B cell (primary cell): ENCODE results near the gene DOCK6. TPM values are rescaled to one million over a fixed set of nuclear protein-coding genes. Genes with fewer than 3 reads are reported as not detected.

Experiments
- ATAC-seq: fragments of 200-7000 bp; cut with Tn5 transposase; one replicate; pipeline ENCODE4 v1.10.0; 2021; ENCODE audit warnings: low read depth, mild to moderate bottlenecking, moderate number of reproducible peaks, moderate library complexity
- CTCF ChIA-PET: fragments of 350-600 bp; sonication (Branson Sonifier 250); formaldehyde crosslinking; loops from one replicate; lab custom pipeline; 2021; ENCODE audit warnings: antibody characterized with exemption, inconsistent platforms; lab: Charles Lee
- POLR2A ChIA-PET: fragments of 350-600 bp; sonication (Branson Sonifier 250); formaldehyde crosslinking; loops from one replicate; lab custom pipeline; 2021; ENCODE audit warnings: antibody characterized with exemption; lab: Charles Lee
- DNase-seq: peaks from one replicate; pipeline ENCODE4 v3.0.0; 2013
- H2AFZ ChIP-seq: 2 replicates; pipeline ENCODE4 v1.6.1; 2012; ENCODE audit warnings: mild to moderate bottlenecking, low read depth, low read length; ENCODE audit not compliant: insufficient read depth, poor library complexity, severe bottlenecking
- H3K27ac ChIP-seq, 2 donors: 1 replicate in 1 of 2; 2 replicates in 1 of 2; pipeline ENCODE4 v1.5.1; 2012 to 2013; ENCODE audit warnings: low read length in 2 of 2, mild to moderate bottlenecking in 2 of 2, moderate library complexity in 1 of 2
- H3K27me3 ChIP-seq, 4 experiments: fragments of 200-600 bp in 1 of 4; sonication (generic) in 1 of 4; replicated peaks in 1 of 4; 1 replicate in 2 of 4; 2 replicates in 2 of 4; pipeline versions ENCODE4 v1.6.1 to v1.7.0; 2013 to 2016; ENCODE audit warnings: low read length in 3 of 4, mild to moderate bottlenecking in 2 of 4, mixed read lengths in 1 of 4, moderate library complexity in 1 of 4; ENCODE audit not compliant: insufficient read depth in 4 of 4, control insufficient read depth in 3 of 4; ENCODE audit errors: control extremely low read depth in 1 of 4
- H3K36me3 ChIP-seq, 2 experiments: replicated peaks in 1 of 2; 1 replicate in 1 of 2; 2 replicates in 1 of 2; pipeline versions ENCODE4 v1.6.1 to v1.7.1; 2013; ENCODE audit warnings: low read length in 1 of 2; ENCODE audit not compliant: insufficient read depth in 2 of 2, control insufficient read depth in 1 of 2; ENCODE audit errors: control extremely low read depth in 1 of 2, extremely low read depth in 1 of 2
- H3K4me1 ChIP-seq, 2 donors: fragments of 200-600 bp in 1 of 2; sonication (generic) in 1 of 2; 1 replicate in 1 of 2; 2 replicates in 1 of 2; pipeline versions ENCODE4 v1.5.1 to v1.6.1; 2013 to 2017; ENCODE audit warnings: low read length in 2 of 2; ENCODE audit not compliant: control insufficient read depth in 2 of 2, insufficient read depth in 2 of 2
- H3K4me2 ChIP-seq: replicated peaks from 2 replicates; pipeline ENCODE3; 2012; ENCODE audit warnings: mild to moderate bottlenecking, low read depth, low read length; ENCODE audit not compliant: poor library complexity, severe bottlenecking
- H3K4me3 ChIP-seq, 5 experiments: fragments of 200-600 bp in 1 of 5; sonication (generic) in 1 of 5; 1 replicate in 3 of 5; 2 replicates in 2 of 5; pipeline versions ENCODE4 v1.5.1 to v1.7.0; 2011 to 2016; ENCODE audit warnings: low read length in 4 of 5, mild to moderate bottlenecking in 4 of 5, low read depth in 2 of 5, control low read depth in 1 of 5, moderate library complexity in 1 of 5; ENCODE audit not compliant: insufficient read depth in 1 of 5; ENCODE audit errors: control extremely low read depth in 1 of 5, extremely low read depth in 1 of 5
- H3K79me2 ChIP-seq: fragments of 200-600 bp; sonication (generic); one replicate; pipeline ENCODE4 v1.6.0; 2016; ENCODE audit warnings: low read length; ENCODE audit not compliant: control insufficient read depth, insufficient read depth
- H3K9ac ChIP-seq: fragments of 200-600 bp; sonication (generic); 2 replicates; pipeline ENCODE4 v1.6.1; 2017; ENCODE audit warnings: mild to moderate bottlenecking, low read length, moderate library complexity
- H3K9me3 ChIP-seq, 3 donors: one replicate each; pipeline versions ENCODE4 v1.6.1 to v1.7.1; 2013; ENCODE audit warnings: low read length in 2 of 3; ENCODE audit not compliant: control insufficient read depth in 2 of 3, insufficient read depth in 1 of 3; ENCODE audit errors: control extremely low read depth in 1 of 3
- H4K20me1 ChIP-seq: 2 replicates; pipeline ENCODE4 v1.6.0; 2012; ENCODE audit warnings: mild to moderate bottlenecking, low read length; ENCODE audit not compliant: insufficient read depth, control insufficient read depth, poor library complexity, severe bottlenecking
- H3K27ac Mint-ChIP-seq: one replicate; pipeline ENCODE4 v1.8.0; 2021; ENCODE audit warnings: mixed read lengths
- H3K27me3 Mint-ChIP-seq: one replicate; pipeline ENCODE4 v1.8.0; 2021; ENCODE audit warnings: mixed read lengths
- H3K4me1 Mint-ChIP-seq: one replicate; pipeline ENCODE4 v1.8.0; 2021; ENCODE audit warnings: mixed read lengths
- H3K4me3 Mint-ChIP-seq: one replicate; pipeline ENCODE4 v1.8.0; 2021; ENCODE audit warnings: mixed read lengths
- H3K9me3 Mint-ChIP-seq: one replicate; pipeline ENCODE4 v1.8.0; 2022; ENCODE audit warnings: mixed read lengths; ENCODE audit not compliant: insufficient read depth
- EZH2 ChIP-seq: IDR thresholded peaks from 2 replicates; pipeline ENCODE4 v1.6.1; 2012; ENCODE audit warnings: borderline replicate concordance, low read depth, mild to moderate bottlenecking, moderate library complexity, low read length; ENCODE audit not compliant: insufficient read depth, poor library complexity, severe bottlenecking
- WGBS: methylation state at CpG from one replicate; pipeline ENCODE4 v1.1.5; 2013; ENCODE audit warnings: missing lambda C conversion rate; ENCODE audit not compliant: insufficient coverage; 5-methylcytosine and 5-hydroxymethylcytosine counted together
- intact Hi-C: fragments of 100-400 bp; cut with micrococcal nuclease; formaldehyde crosslinking; loops from one replicate; pipeline ENCODE4 v1.10.0; 2022
- polyA minus RNA-seq: library from RNA; depleted of rRNA, polyadenylated mRNA; stranded (reverse); fragments of >200 nt; gene quantifications from 2 replicates; pipeline ENCODE4 v1.2.3, GENCODE V29; 2012
- polyA plus RNA-seq: library from polyadenylated mRNA; depleted of rRNA; stranded (reverse); fragments of >200 nt; gene quantifications from 2 replicates; pipeline ENCODE4 v1.2.3, GENCODE V29; 2012
- total RNA-seq, 2 donors: library from RNA; stranded (reverse); fragments of 120-200 nt in 1 of 2; gene quantifications; 1 replicate in 1 of 2; 2 replicates in 1 of 2; pipeline versions ENCODE4 v1.2.3 to v1.2.4, GENCODE V29; 2013 to 2022
- TF ChIP-seq, protein P1 (sequence below): fragments of 200-600 bp; IDR thresholded peaks from one replicate; pipeline ENCODE4 v1.8.0; 2022; ENCODE audit warnings: antibody characterized with exemption, mild to moderate bottlenecking

The DOCK6 gene
- total RNA-seq (11.9 and 14.8 TPM in 2 replicates), polyA plus RNA-seq (3.0 and 5.3 TPM in 2 replicates), polyA minus RNA-seq (2.9 and 3.0 TPM in 2 replicates)
- 1.6 TPM for total RNA-seq (2013)

DNA sequence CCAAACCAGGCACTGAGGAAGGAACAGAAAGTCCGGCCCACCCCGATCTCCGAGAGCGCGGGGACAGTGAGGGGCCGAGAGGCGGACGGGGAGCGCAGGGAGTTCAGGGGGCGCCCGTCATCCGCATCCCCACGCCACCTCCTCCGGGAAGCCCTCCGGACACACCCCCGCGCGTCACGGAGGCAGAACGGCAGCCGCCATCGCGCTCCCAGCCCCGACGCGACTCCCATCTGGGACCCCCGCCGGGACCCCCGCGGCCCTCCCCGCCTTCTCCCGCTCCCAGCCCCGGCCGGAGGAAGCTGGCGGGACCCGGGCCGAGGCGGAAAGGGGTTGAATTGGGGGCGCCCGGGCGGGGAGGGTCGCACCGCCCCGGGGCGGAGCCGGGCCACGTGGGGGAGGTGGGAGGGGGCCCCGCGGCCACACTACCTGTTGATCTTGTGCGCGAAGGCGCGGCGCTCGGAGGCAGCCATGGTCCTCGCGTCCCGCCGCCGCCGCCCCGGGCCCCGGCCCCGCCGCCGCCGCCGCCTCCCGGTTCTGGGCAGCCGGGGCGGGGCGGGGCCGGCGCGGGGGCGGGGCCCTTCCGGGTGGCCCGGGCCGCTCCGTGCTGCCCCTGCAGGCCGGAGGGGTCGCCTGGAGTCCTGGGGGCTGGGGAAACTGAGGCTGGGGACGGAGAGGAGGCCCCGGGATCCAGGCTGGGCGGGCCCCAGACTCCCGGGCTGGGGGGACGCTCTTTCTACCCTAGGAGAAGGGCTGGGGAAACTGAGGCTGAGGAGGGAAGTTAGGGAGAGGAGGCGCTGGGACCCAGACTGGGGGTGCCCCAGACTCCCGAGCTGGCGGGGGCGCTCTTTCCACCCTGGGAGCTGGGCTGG, at the start of gene DOCK6:
DOCK6 (minus strand) TSS at position 554 of the 869 bp plus-strand sequence; CDS start at position 470, 84 bp downstream.
- H3K27me3 ChIP-seq: peaks cover 0 to 14% (median 2%) of the 10 kb centered on the region in 4 experiments
- peak within 1 kb of the TSS; percentile 79 for H2AFZ ChIP-seq
- no peaks in the 10 kb centered on the region for H3K36me3 ChIP-seq
- 2% methylated on average over 74 of the region's 91 CpGs for WGBS
- H3K9me3 ChIP-seq: peaks cover 0 to 5% (median 0%) of the 10 kb centered on the region in 3 donors
- DNase-seq: peak; percentile 35
- no peaks in the 10 kb centered on the region for H3K79me2 ChIP-seq
- peaks cover 6% of the 10 kb centered on the region for H3K27me3 Mint-ChIP-seq
- peaks cover 7 to 13% of the 10 kb centered on the region in 2 donors for H3K4me1 ChIP-seq
- H3K4me2 ChIP-seq: peak within 1 kb of the TSS; percentile 95
- H3K9me3 Mint-ChIP-seq: no peaks in the 10 kb centered on the region
- no peak within 1 kb of the TSS for H3K27ac Mint-ChIP-seq
- peak within 1 kb of the TSS; percentile 71 for H3K9ac ChIP-seq
- intact Hi-C loops: no loop called here
- H3K4me1 Mint-ChIP-seq: peaks cover 3% of the 10 kb centered on the region
- H3K4me3 ChIP-seq: peak within 1 kb of the TSS; percentile 7 to 80 (median 59)
- no peak for TF ChIP-seq EZH2
- TF ChIP-seq, protein P1, sequence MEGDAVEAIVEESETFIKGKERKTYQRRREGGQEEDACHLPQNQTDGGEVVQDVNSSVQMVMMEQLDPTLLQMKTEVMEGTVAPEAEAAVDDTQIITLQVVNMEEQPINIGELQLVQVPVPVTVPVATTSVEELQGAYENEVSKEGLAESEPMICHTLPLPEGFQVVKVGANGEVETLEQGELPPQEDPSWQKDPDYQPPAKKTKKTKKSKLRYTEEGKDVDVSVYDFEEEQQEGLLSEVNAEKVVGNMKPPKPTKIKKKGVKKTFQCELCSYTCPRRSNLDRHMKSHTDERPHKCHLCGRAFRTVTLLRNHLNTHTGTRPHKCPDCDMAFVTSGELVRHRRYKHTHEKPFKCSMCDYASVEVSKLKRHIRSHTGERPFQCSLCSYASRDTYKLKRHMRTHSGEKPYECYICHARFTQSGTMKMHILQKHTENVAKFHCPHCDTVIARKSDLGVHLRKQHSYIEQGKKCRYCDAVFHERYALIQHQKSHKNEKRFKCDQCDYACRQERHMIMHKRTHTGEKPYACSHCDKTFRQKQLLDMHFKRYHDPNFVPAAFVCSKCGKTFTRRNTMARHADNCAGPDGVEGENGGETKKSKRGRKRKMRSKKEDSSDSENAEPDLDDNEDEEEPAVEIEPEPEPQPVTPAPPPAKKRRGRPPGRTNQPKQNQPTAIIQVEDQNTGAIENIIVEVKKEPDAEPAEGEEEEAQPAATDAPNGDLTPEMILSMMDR: peak; percentile 14
- H3K27ac ChIP-seq: peak within 1 kb of the TSS in 1 of 2 donors; percentile 23
- ATAC-seq: peak; percentile 66
- peak within 1 kb of the TSS; percentile 79 for H3K4me3 Mint-ChIP-seq
- no peaks in the 10 kb centered on the region for H4K20me1 ChIP-seq
- ChIA-PET CTCF (no interaction called here), POLR2A (interaction anchor here (0.7 kb wide), 1 partner anchor 20 kb away, joined by 3 read pairs; no protein-coding TSS in a partner anchor)

GRCh38 chr19:11306337-11306736, 44.0 kb upstream of the DOCK6 start:
- Mint-ChIP-seq H3K4me3 (no peak overlapping the region), H3K9me3 (no peaks in the 10 kb centered on the region), H3K27ac (no peak overlapping the region), H3K4me1 (no peaks in the 10 kb centered on the region), H3K27me3 (peaks cover 12% of the 10 kb centered on the region)
- DNase-seq (no peak), ATAC-seq (no peak)
- Histone ChIP-seq H3K9ac (no peak overlapping the region), H2AFZ (no peak overlapping the region), H4K20me1 (no peaks in the 10 kb centered on the region), H3K9me3 (peaks cover 0 to 5% (median 0%) of the 10 kb centered on the region in 3 donors), H3K79me2 (no peaks in the 10 kb centered on the region), H3K4me2 (no peak overlapping the region), H3K27me3 (peaks cover 0 to 2% (median 0%) of the 10 kb centered on the region in 4 experiments), H3K27ac (no peak overlapping the region), H3K4me1 (no peaks in the 10 kb centered on the region), H3K4me3 (no peak overlapping the region), H3K36me3 (no peaks in the 10 kb centered on the region)
- intact Hi-C loops: no loop called here
- ChIA-PET POLR2A (no interaction called here), CTCF (no interaction called here)
- TF ChIP-seq, protein P1: no peak
- TF ChIP-seq EZH2: no peak
- 76% methylated on average over 3 of the region's 9 CpGs for WGBS
